HG03064 (cell line): ENCODE measurements around the gene RGS13.
"Not testable (repeated sequence)": the region's sequence is repeated elsewhere in the genome, so short reads cannot be mapped to it uniquely, and the experiment has no call there.

Experiments used
- ATAC-seq: cut with Tn5 transposase; IDR thresholded peaks from one replicate; pipeline ENCODE4 v1.9.1; 2021; ENCODE audit warnings: low read depth; ENCODE audit not compliant: unreplicated experiment

RGS13 gene

DNA sequence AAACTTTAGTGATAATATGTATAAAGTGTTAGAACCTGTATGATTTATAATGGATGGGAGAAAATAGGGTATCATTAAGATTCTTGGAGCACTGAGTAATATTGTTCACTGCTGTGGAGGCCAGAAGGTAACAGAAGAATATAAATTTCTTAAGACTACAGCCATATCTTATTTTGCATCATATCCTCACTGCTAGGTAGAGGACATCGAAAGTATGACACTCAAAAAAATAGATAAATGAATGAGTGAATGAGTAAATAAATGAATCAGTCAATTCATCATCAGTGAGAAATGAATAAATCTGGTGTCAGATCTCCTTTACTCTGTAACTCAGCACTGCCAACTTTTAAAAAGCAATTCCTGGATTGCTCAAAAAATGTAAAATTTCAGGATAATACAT lies 33.2 kb downstream of the RGS13 start:
- ATAC-seq: no peak

GRCh38 chr1:192675716-192676115 lies 39.8 kb downstream of the RGS13 start:
- ATAC-seq: no peak

GRCh38 chr1:192678099-192678498 lies 42.2 kb downstream of the RGS13 start:
- no peak for ATAC-seq

GRCh38 chr1:192682335-192682734 lies 46.4 kb downstream of the RGS13 start:
- ATAC-seq: no peak

GRCh38 chr1:192683081-192683480 lies 47.1 kb downstream of the RGS13 start:
- not testable (repeated sequence) for ATAC-seq

GRCh38 chr1:192689459-192689858 lies 53.5 kb downstream of the RGS13 start:
- ATAC-seq: no peak

- ATAC-seq: no peak
Observed at GRCh38 chr1:192691041-192691440, 55.1 kb downstream of the RGS13 start.

GRCh38 chr1:192696082-192696481 lies 60.1 kb downstream of the RGS13 start:
- ATAC-seq: no peak

DNA sequence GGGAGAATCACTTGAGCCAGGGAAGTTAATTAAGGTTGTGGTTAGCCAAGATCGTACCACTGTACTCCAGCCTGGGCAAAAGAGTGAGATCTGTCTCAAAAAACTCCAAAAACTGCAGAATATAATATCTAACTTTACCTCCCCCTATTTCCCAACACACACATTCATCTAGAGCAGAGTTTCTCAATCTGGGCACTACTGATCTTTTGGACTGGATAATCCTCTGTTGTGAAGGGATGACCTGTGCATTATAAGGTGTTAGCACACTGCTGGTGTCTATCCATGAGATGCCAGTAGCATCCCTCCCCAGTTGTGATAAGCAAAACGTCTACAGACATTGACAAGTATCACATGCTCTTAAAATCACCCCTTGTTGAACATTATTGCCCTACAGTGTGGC lies 61.8 kb downstream of the RGS13 start:
- ATAC-seq: no peak

- no peak for ATAC-seq
Observed at GRCh38 chr1:192698731-192699130, 62.8 kb downstream of the RGS13 start.

GRCh38 chr1:192700834-192701271 lies 64.9 kb downstream of the RGS13 start:
- no peak for ATAC-seq

GRCh38 chr1:192702212-192702902 lies 66.4 kb downstream of the RGS13 start:
- no peak for ATAC-seq

GRCh38 chr1:192703283-192704206 lies 67.6 kb downstream of the RGS13 start:
- ATAC-seq: peak; percentile 83

DNA sequence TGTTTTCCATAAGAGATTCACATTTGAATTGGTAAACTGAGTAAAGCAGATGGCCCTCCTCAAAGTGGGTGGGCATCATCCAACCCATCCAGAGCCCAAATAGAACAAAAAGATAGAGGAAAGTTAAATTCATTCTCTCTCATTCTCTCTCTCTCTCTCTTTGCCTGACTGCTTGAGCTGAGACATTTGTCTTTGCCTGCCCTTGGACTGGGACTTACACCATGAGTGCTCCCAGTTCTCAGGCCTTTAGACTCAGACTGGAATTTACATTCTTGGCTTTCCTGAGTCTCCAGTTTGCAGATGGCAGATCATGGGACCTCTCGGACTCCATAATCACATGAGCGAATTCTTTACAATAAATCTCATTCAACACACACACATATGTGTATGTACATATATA lies 69.6 kb downstream of the RGS13 start:
- no peak for ATAC-seq

GRCh38 chr1:192706936-192707335 lies 71.0 kb downstream of the RGS13 start:
- ATAC-seq: no peak

DNA sequence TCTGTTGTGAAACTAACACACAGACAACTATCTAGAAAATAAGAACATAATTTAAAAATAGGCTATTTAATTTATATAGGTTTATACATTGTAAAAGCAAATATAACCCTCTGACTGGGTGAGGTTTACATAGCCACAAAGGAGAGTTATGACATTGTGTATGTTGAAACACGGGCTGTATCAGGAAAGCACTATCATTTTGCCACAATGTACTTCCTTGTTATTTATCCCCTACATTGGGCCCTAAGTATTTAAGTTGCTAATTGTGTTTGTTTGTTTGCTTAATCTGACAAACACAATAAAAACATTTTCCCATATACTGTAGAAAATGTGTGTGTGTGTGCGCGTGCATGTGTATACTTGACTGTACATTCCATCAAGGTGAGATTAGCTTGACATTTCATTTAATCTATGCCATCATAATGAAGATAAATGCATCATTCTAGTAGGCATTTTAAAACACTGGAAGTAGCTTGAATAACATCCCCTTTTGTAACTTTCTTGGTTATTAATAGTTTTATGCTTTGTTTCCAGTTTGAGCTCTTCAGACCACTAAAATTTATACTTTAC lies 72.1 kb downstream of the RGS13 start:
- ATAC-seq: no peak

- no peak for ATAC-seq
Observed at GRCh38 chr1:192709544-192709943, 73.6 kb downstream of the RGS13 start.
